ENCODE data around the gene GNGT1.

Gene GNGT1

DNA sequence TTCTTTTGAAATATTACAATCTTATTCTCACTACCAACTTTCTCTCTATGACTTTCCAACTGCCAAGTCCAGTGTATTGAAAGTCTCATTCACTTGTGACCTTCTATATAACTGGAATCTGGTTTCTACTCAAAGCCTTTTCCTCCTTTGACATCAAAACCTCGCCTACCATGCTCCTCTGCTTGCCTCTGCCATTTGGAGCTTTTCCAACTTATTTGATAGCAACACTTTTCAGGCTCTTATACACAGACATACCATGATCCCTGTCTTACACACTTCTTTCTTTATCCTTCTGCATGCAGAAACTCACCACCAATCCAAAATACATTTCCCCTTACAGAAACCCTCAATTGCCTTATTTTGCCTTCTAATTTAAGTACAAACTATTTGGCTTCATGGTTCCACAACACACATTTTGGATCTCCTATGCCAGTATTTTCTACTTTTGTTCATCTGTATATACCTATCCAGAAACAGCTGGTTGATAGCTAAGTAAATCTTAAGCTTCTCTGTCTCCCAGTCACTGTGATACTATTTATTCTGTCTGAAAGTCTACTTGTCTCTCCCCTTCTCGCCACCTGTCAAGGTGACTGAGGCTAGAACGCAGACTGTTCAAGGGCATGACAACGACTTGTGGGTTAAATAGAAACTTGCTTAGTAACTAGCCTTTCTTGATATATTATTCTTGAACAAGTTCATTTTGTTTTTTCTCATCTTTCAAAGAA lies 37.6 kb downstream of the GNGT1 start:
- Mint-ChIP-seq H3K4me1 (no peaks in the 10 kb centered on the region), H3K36me3 (ENCODE audit: low read depth) (no peaks in the 10 kb centered on the region), H3K27ac (no peak overlapping the region), H3K4me3 (no peak overlapping the region), H3K9me3 (no peaks in the 10 kb centered on the region), H3K27me3 (peaks cover 8% of the 10 kb centered on the region)
- ATAC-seq (no peak), DNase-seq (no peak)

DNA sequence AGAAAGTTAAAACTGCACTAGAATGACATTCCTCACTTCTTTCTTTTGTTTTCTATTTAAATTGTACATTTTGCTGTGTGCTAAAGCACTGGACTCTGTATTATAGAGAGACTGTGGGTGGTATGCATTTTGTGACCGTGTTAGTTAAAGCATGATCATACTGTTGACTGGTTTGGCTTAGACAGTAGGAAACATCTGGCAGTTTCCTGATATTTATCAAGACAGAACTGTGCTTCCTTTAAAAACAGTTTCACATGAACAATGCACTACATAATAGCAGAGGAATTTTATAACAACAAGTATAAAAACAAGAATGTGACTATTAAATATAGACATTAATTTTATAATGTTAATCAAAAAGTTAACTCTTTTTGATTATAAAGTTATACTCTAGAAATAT lies 38.3 kb downstream of the GNGT1 start:
- DNase-seq (no peak), ATAC-seq (no peak)
- Mint-ChIP-seq H3K27ac (no peak overlapping the region), H3K4me1 (no peaks in the 10 kb centered on the region), H3K27me3 (peaks cover 7% of the 10 kb centered on the region), H3K9me3 (no peaks in the 10 kb centered on the region), H3K4me3 (no peak overlapping the region), H3K36me3 (ENCODE audit: low read depth) (no peaks in the 10 kb centered on the region)

DNA sequence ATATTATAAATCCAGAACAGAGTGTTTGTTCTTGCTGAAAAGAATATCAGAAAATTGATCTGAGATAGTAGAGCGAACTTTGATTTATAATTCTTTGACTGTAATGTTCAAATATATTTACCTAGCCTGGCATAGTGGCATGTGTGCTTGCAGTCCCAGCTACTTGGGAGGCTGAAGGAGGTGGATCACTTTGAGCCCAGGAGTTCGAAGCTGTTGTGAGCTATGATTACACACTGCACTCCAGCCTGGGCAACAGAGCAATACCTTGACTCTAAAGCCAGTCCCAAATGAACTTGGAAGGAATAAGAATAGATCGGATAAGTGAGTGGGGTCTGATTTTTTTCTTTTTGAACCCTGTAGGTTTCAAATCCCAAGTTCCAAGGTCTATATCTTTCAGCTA lies 38.7 kb downstream of the GNGT1 start:
- no peaks in the 10 kb centered on the region for H3K9me3 Mint-ChIP-seq
- ATAC-seq (no peak), DNase-seq (no peak)
- H3K36me3 Mint-ChIP-seq (ENCODE audit: low read depth), result no peaks in the 10 kb centered on the region
- H3K27me3 Mint-ChIP-seq, result peaks cover 5% of the 10 kb centered on the region
- H3K27ac Mint-ChIP-seq, result no peak overlapping the region
- no peaks in the 10 kb centered on the region for H3K4me1 Mint-ChIP-seq
- H3K4me3 Mint-ChIP-seq, result no peak overlapping the region

DNA sequence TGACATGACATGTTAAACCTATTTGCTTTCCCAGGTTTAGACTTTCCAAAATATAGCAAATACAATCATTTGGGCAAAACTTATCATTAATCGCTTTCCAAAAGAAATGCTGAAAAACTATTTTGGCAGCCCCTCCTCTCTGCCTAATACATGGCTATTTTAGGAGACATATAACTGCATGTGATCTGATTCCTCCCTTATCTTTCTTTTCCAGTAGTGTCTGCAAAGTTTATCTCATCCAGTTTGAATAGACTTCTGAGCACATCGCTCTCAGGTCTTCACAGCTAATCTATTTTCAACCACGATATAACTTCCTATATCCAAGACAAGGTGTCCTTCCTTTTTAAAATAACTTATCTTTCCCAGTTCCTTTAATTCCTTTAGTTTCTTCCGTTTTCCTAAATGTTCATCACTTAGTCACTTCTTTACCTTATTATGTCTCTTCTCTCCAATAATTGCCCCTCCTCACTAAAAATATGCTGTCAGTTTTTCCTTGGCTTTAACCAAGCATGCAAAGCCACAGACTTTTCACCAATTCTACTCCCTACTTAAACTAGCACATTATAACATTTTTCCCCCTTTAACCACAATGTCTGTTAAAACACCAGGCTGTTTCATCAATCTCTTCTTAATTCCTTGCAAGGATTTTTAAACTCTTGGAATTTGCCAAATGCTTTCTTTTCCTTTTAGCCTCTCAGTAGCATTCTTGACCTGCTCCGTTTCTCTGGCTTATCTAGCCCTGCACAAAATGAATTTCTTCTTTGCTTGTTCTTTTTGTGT lies 39.6 kb downstream of the GNGT1 start:
- no peak for ATAC-seq

DNA sequence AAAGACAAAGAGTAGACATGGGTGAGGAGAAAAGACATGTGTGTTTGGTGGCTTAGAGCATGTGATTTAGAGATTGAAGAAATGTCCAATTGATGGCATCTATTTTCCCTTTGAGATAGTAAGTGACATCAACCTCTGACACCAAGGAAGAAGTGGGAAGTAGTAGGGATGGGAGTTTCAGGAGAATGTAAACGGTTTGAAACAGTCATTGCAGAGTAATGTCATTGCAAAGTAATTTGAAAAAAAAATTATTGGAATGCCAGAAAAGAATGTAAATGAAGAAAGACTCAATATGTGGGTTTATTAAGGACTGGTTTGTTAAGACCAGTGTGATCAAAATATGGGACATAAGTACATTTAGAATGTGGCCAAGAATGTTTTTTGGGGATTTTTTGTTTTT lies 41.7 kb downstream of the GNGT1 start:
- Mint-ChIP-seq H3K27ac (no peak overlapping the region), H3K36me3 (ENCODE audit: low read depth) (no peaks in the 10 kb centered on the region), H3K4me1 (no peaks in the 10 kb centered on the region), H3K27me3 (peaks cover 2% of the 10 kb centered on the region), H3K9me3 (no peaks in the 10 kb centered on the region), H3K4me3 (no peak overlapping the region)
- DNase-seq, result no peak
- ATAC-seq, result no peak

More for the DNA sequence above, 39.6 kb downstream of the GNGT1 start:
- Mint-ChIP-seq H3K27ac (no peak overlapping the region), H3K4me3 (no peak overlapping the region), H3K9me3 (no peaks in the 10 kb centered on the region), H3K36me3 (ENCODE audit: low read depth) (no peaks in the 10 kb centered on the region), H3K4me1 (no peaks in the 10 kb centered on the region), H3K27me3 (peaks cover 5% of the 10 kb centered on the region)
- no peak for DNase-seq

DNA sequence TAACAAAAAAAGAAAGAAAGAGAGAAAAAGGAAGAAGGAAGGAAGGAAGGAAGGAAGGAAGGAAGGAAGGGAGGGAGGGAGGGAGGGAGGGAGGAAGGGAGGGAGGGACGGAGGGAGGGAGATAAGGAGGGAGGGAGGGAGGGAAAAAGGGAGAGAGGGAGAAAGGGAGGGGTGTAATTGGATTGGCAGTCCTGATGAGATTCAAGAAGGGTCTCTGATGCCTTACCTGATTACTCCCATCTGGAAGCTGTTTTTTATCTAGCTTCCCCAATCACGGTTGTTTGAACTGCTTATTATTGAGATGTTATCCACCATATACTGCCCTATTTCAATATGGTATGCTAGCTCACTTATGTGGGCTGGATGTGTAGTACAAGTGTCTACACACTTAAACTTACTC lies 42.5 kb downstream of the GNGT1 start:
- H3K4me1 Mint-ChIP-seq, result no peaks in the 10 kb centered on the region
- DNase-seq, result no peak
- no peaks in the 10 kb centered on the region for H3K9me3 Mint-ChIP-seq
- H3K36me3 Mint-ChIP-seq (ENCODE audit: low read depth), result no peaks in the 10 kb centered on the region
- H3K27ac Mint-ChIP-seq, result no peak overlapping the region
- no peak for ATAC-seq
- peaks cover 2% of the 10 kb centered on the region for H3K27me3 Mint-ChIP-seq
- H3K4me3 Mint-ChIP-seq, result no peak overlapping the region

DNA sequence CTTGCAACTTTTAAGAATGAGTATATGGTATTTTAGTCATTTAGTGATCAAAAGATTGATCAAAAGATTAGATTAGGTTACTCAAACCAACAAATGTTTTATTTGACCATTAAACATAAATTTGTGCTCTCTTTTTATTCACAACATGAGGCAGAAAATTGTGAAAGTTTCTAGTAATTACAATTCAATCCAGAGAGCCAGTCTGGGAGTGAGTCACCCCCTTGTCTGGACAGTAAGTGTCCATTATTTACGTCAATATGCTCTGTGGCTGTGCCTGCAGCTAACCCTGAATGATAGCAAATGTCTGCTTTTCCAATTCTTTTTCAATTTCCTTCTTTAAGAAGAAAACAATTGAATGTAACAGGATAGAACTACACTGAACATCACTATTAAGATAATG lies 43.1 kb downstream of the GNGT1 start:
- ATAC-seq (no peak), DNase-seq (no peak)
- Mint-ChIP-seq H3K4me1 (no peaks in the 10 kb centered on the region), H3K27ac (no peak overlapping the region), H3K4me3 (no peak overlapping the region), H3K36me3 (ENCODE audit: low read depth) (no peaks in the 10 kb centered on the region), H3K9me3 (no peaks in the 10 kb centered on the region), H3K27me3 (peaks cover 2% of the 10 kb centered on the region)

DNA sequence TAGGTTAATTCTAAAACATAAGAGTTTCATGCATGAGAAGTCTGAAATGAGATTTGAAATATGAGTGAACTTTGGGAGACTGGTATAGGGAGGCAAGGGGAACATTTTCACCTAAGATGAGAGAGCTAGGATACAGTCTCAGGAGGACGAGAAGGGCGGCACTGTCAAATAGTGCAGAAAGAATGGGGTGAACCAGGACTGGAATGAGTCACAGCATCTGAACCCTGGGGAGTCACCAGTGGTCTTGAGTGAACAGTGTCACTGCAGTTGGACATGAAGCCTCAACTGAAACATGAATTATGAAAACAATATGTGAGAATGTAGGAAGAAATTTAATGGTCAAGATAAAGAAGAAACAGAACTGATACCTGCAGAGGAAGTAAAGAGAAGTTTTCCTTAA lies 48.9 kb downstream of the GNGT1 start:
- Mint-ChIP-seq H3K4me1 (no peaks in the 10 kb centered on the region), H3K27me3 (no peaks in the 10 kb centered on the region), H3K36me3 (ENCODE audit: low read depth) (no peaks in the 10 kb centered on the region), H3K9me3 (no peaks in the 10 kb centered on the region), H3K27ac (no peak overlapping the region), H3K4me3 (no peak overlapping the region)
- ATAC-seq (no peak), DNase-seq (no peak)

DNA sequence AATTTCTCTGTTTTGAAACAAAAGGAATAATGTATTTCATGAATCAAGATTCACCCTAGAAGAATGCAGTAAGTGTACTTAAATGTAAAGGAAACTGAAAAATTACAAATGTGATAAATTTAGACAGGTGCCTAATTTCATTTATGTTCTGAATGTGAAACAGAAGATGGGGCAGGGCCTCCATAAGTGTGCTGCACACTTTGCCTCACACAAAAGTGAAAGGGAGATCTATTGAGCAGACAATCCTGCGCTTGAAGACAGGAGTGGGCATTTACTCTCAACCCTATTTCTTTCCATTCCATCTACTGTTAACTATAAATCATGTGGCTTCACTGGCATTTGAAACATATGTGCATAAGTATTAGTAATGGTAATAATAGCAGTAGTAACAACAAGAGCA lies 51.4 kb downstream of the GNGT1 start:
- Mint-ChIP-seq H3K9me3 (no peaks in the 10 kb centered on the region), H3K36me3 (ENCODE audit: low read depth) (no peaks in the 10 kb centered on the region), H3K4me3 (no peak overlapping the region), H3K4me1 (no peaks in the 10 kb centered on the region), H3K27me3 (no peaks in the 10 kb centered on the region), H3K27ac (no peak overlapping the region)
- no peak for ATAC-seq
- no peak for DNase-seq

DNA sequence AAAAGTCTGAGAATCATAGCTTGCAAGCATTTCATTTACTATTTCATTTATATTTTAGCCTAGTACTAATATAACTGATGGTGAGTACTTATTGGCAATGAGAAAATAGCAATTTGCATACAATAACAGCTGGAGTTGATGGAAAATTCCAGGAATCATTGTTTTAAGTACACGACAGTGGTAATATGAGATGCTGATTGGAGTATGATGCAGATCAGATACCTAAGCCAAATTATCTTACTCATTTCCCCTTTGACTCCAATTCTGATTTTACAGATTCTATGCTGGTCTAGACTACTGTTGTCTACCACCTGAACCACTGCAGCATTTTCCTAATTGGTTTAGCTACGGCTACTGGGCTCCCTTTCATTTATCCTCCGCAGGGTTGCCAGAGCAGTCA lies 51.8 kb downstream of the GNGT1 start:
- no peaks in the 10 kb centered on the region for H3K9me3 Mint-ChIP-seq
- no peak for DNase-seq
- no peak overlapping the region for H3K4me3 Mint-ChIP-seq
- ATAC-seq, result no peak
- no peaks in the 10 kb centered on the region for H3K27me3 Mint-ChIP-seq
- H3K4me1 Mint-ChIP-seq, result no peaks in the 10 kb centered on the region
- H3K36me3 Mint-ChIP-seq (ENCODE audit: low read depth), result no peaks in the 10 kb centered on the region
- no peak overlapping the region for H3K27ac Mint-ChIP-seq

DNA sequence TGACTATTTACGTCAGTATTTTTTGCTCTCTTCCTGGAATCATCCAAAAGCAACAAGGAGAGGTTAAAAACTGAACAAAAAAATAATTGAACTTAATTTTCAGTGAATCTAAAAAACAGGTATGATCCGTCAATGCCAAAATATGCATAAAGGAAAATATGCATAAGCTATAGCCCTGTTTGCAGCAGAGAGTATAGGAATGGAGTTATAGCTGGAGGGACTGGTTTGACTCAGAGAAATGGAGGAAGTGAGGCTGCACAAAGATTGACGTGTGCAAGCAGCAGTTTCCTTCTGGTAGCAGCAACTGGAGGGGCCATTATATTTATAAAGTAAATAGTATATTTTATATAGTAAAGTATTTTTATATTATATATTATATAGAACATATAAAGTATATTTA lies 52.3 kb downstream of the GNGT1 start:
- H3K27ac Mint-ChIP-seq, result no peak overlapping the region
- no peak overlapping the region for H3K4me3 Mint-ChIP-seq
- no peak for DNase-seq

More for the DNA sequence above, 52.3 kb downstream of the GNGT1 start:
- H3K27me3 Mint-ChIP-seq, result no peaks in the 10 kb centered on the region
- no peaks in the 10 kb centered on the region for H3K36me3 Mint-ChIP-seq (ENCODE audit: low read depth)
- H3K4me1 Mint-ChIP-seq, result no peaks in the 10 kb centered on the region
- no peaks in the 10 kb centered on the region for H3K9me3 Mint-ChIP-seq
- no peak for ATAC-seq

All from activated naive CD8-positive, alpha-beta T cell treated with anti-CD3 and anti-CD28 coated beads, Interleukin-2, amount 50 U/mL, for 24 hours (primary cell).